ENCODE measurements around the gene PI4KB.

GRCh38 chr1:151369302-151369610, 42.0 kb upstream of the PI4KB start:
- no peak for TF ChIP-seq CTCF (conservative IDR thresholded peaks at IDR 0.05; ENCODE audit: low read depth, low read length)
- TF ChIP-seq EZH2 (IDR thresholded peaks at IDR 0.05; ENCODE audit: borderline replicate concordance, low read depth, low read length, poor library complexity, severe bottlenecking): no peak
